Esophagus muscularis mucosa (tissue), 3 donors: ENCODE results near the gene GATA3.

Source experiments
- POLR2A ChIP-seq: fragments of 450-650 bp; IDR thresholded peaks from one replicate; pipeline ENCODE4 v1.6.1; 2017; ENCODE audit warnings: antibody characterized with exemption, moderate library complexity, mild to moderate bottlenecking, low read depth
- TF ChIP-seq, protein P1 (sequence below), 3 experiments: fragments of 200-600 bp in 2 of 3; fragments of 450-650 bp in 1 of 3; sonication (generic) in 2 of 3; IDR thresholded peaks; one replicate each; pipeline ENCODE4 v1.5.1; 2017 to 2019; ENCODE audit warnings: antibody characterized with exemption in 3 of 3, mild to moderate bottlenecking in 2 of 3, moderate library complexity in 1 of 3

- TF ChIP-seq, protein P1, sequence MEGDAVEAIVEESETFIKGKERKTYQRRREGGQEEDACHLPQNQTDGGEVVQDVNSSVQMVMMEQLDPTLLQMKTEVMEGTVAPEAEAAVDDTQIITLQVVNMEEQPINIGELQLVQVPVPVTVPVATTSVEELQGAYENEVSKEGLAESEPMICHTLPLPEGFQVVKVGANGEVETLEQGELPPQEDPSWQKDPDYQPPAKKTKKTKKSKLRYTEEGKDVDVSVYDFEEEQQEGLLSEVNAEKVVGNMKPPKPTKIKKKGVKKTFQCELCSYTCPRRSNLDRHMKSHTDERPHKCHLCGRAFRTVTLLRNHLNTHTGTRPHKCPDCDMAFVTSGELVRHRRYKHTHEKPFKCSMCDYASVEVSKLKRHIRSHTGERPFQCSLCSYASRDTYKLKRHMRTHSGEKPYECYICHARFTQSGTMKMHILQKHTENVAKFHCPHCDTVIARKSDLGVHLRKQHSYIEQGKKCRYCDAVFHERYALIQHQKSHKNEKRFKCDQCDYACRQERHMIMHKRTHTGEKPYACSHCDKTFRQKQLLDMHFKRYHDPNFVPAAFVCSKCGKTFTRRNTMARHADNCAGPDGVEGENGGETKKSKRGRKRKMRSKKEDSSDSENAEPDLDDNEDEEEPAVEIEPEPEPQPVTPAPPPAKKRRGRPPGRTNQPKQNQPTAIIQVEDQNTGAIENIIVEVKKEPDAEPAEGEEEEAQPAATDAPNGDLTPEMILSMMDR (IDR thresholded peaks at IDR 0.05): no peak
- TF ChIP-seq POLR2A: no peak
Measured at GRCh38 chr10:8052341-8052955, 2.0 kb upstream of the GATA3 start.
